Activated T-cell treated with anti-CD3 and anti-CD28 coated beads for 1 hour (primary cell): Measurements from ENCODE around the gene PIGZ.
"Not testable (repeated sequence)": the region's sequence is repeated elsewhere in the genome, so short reads cannot be mapped to it uniquely, and the experiment has no call there.

Source experiments
- DNase-seq: peaks from one replicate; pipeline ENCODE4 v3.0.0-alpha.2; 2020; ENCODE audit warnings: low read depth

The PIGZ gene

DNA sequence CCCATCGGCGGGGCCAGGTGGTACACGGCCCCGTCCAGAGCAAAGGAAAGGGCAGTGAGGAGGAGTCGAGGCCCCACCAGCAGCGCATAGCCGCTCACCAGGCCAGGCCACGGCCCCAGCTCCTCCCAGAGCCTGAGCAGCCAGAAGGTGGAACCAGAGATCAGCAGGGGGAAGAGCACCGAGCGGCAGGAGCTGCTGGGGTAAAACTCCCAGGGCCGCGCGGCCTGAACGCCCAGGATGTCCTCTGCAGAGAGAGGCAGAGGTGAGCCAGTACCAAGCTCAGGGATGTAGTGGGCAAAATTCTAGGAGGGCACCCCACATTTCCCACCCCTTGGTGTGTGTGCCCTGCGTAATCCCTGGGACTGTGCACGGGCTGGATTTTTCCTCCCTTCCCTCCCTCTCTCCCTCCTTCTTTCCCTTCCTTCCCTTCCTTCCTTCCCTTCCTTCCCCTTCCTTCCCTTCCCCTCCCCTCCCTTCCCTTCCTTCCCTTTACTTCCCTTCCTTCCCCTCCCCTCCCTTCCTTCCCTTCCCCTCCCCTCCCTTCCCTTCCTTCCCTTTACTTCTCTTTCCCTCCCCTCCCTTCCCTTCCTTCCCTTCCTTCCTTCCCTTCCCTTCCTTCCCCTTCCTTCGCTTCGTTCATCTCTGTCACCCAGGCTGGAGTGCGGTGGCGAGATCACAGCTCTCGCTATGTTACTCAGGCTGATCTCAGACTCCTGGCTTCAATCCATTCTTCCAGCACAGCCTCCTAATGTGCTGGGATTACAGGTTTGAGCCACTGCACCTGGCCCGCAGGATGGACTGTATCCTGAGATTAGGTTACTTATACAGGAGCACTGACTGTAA, 20.0 kb downstream of the PIGZ start:
- DNase-seq = no peak

DNA sequence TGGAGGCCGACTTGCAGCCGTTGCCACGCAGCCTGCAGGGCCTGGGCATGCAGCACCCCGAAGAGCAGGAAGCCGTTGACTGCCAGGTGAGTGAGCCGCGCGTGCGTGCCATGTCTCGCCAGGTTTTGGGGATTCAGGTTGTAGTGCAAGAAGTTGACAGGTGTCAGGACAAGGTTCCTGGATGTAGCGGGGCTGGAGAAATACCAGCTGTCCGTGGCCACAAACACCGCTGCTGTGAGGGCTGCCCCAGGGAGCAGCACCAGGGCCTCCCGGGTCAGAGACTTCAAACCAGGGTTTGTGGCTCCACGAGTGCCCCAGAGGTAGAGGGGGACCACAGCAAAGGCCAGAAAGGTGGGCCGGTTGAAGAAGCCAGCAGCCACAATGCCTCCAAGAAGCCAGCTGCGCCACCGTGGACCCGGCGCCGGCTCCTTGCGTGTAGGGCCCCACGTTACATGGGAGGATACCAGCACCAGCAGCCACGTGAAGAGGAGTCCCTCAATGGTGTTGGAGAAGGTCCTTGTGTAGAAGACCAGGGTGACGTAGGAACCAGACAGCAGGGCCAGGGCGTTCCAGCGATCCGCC, 20.7 kb downstream of the PIGZ start:
- DNase-seq = no peak

DNA sequence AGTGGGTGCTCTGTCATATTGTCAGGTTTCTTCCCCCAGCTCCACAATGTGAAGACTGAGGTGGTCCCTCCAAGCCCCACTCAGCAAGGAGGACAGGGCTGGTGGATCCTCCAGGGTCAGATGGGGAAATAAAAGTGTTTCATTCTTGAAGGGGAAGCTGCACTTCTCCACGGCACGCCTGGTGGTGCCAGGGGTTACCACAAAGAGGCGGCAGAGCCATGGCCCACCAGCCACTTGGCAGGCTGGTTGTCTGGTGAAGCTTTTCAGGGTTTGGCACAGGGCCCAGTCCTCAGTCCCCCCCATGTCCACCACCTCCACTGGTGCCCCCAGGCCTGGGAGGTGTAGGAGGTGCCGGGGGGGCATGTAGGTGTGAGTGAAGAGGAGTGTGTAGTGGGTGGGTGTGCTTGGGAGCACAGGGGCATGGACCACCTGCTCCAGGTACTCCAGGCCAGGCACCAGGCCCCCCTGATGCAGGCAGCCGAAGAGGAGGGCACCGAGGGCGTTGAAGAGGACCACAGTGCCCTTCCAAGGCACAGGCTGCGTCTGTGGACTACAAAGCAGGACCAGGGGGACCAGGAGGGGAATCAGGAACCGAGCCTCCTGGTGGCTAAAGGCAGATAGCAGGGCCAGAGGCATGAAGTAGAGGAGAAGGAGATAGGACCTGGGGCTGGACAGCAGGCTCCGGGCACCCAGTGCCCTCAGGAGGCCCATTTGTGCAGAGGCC, 21.3 kb downstream of the PIGZ start:
- no peak for DNase-seq

DNA sequence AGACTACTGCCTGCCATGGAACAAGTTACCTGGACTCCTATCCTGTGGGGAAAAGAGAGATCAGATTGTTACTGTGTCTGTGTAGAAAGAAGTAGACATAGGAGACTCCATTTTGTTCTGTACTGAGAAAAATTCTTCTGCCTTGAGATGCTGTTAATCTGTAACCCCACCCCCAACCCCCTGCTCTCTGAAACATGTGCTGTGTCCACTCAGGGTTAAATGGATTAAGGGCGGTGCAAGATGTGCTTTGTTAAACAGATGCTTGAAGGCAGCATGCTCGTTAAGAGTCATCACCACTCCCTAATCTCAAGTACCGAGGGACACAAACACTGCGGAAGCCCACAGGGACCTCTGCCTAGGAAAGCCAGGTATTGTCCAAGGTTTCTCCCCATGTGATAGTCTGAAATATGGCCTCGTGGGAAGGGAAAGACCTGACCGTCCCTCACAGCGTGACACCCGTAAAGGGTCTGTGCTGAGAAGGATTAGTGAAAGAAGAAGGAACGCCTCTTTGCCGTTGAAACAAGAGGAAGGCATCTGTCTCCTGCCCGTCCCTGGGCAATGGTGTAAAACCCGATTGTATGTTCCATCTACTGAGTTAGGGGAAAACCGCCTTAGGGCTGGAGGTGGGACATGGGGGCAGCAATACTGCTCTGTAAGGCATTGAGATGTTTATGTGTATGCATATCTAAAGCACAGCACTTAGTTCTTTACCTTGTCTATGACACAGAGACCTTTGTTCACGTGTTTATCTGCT, 24.4 kb downstream of the PIGZ start:
- DNase-seq = not testable (repeated sequence)

DNA sequence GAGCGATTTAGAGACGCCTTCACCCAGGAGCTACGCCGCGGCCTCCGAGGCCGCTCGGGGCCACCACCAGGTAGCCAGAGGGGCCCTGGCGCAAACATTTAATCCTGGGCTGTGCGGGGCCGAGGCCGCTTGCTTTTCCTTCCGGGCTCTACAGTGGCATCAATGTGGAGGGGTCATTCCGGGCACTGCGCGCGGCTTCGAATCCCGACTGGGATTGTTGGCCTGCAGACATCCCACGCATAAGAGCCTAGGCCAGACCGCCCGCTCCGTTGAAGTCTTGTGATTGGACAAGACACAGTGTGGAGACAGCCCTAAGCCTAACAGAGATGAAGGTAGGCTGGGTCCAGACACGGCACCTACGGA, 25.7 kb downstream of the PIGZ start:
- DNase-seq = no peak

DNA sequence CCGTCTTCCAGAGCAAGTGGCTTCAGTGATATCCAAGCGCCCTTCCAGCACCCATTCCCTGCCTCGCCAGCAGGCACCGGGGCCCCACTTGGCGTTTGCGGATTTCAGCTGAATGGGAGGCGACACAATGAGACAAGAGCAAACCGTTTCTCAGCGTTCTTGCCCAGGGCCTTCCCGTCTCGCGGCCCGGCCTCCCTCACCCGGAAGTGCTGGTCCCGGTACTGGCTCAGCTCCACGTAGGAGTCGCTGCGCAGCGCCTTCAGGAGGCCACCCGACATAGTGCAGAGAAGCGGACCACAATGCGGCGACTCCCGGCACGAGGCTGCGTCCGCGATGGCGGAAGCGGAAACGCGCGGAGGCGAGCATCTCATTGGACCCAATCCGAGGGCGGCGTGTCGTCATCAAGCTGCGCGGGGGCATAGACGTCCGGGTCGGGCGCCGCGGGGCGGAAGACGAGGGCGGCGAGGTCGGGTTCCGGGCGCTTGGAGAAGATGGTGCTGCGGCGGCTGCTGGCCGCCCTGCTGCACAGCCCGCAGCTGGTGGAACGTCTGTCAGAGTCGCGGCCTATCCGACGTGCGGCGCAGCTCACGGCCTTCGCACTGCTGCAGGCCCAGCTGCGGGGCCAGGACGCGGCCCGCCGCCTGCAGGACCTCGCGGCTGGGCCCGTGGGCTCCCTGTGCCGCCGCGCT, 26.3 kb downstream of the PIGZ start, which contains the start of gene NCBP2:
TSS of gene NCBP2 (minus strand) at position 303 of the 689 bp plus-strand sequence. CDS start at position 278, 25 bp downstream.
- peak; percentile 99 for DNase-seq

DNA sequence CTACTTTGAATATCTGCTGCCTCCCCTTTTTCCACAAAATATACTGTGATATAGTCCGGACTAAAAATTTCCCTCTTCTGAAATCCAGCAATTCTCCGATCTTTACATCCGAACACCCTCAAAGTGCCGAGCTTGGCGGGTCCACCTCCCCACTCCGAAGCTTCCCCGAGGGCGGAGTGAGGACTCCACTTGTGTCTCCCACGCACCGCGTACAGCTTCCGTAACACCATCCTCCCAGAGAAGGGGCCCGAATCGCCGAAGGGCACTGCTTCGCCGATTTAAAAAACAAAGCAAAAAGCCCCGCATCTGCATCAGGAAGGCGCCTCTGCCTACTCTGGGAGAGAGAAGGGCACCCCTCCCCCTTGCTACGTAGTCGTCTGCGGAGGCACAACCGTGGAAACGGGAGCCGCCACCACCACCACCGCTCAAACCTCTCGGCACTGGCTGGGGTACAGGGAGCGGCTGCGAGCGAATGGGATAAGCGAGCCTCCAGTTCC, 26.9 kb downstream of the PIGZ start:
- peak; percentile 40 for DNase-seq

DNA sequence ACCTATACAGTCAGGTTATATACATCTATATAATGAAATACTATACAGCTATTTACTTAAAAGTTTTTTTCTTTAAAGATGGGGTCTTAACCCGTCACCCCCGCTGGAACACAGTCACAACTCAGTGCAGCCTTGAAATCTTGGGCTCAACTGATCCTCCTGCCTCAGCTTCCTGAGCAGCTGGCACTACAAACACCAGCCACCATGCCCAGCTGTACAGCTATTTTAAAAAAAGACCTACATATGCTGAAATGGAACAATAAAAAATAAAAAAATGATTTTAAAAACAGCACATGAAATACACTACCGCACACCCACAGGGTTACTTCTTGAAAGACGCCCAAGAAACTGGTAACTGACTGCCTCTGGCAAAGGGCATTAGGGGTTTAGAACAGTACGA, 30.1 kb downstream of the PIGZ start:
- no peak for DNase-seq

DNA sequence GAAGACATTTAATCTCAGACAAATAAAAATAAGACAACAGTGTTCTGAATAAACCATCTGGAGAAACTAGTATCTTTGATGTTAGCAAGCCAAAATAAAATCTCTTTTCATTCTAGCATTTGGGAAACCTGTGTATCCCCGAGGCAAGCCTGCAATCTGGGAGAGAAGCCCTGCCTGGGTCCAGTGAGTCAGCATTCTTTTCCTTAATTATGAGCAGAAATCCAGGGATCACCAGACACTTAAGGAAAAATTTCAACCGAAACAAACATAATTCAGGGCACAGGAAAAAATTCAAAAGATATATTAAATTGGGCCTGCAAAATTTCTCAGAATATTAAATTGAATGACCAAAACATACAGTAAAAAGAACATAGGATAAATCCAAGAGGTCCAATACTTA, 30.5 kb downstream of the PIGZ start:
- no peak for DNase-seq

DNA sequence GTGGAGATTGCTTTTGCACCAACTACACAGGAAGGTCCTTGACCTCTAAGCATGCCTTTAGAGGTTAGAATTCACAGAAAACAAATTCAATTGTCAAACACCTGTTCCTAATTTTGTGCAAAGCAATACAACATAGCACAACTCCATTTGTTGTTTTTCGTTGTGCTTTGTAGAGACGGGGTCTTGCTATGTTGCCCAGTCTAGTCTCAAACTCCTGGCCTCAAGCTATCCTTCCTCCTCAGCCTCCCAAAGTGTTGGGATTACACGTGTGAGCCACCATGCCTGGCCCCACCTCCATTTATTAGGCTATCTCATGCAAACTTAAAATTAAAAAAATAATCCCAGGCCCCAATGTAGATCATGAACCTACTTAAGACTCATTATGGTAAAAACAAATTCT, 32.3 kb downstream of the PIGZ start:
- DNase-seq = no peak

DNA sequence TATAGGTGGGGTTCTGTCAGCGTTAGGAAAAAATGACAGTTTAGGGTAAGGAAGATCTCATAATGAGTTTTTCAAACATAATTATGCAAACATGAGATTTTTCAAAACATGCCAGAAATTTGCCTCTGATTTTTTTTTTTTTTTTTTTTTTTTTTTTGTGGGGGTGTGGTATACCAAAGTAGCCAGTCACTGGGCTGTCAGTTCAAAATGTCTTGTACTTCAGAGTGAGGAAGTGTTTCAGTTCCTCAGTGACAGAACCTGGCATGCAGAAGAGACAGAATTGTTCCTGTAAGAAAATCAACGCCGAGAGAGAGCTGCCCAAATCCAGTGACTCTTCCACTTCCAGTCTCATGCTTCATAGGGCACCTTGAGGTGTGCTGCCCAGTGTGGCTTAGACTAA, 36.0 kb downstream of the PIGZ start:
- DNase-seq = no peak

DNA sequence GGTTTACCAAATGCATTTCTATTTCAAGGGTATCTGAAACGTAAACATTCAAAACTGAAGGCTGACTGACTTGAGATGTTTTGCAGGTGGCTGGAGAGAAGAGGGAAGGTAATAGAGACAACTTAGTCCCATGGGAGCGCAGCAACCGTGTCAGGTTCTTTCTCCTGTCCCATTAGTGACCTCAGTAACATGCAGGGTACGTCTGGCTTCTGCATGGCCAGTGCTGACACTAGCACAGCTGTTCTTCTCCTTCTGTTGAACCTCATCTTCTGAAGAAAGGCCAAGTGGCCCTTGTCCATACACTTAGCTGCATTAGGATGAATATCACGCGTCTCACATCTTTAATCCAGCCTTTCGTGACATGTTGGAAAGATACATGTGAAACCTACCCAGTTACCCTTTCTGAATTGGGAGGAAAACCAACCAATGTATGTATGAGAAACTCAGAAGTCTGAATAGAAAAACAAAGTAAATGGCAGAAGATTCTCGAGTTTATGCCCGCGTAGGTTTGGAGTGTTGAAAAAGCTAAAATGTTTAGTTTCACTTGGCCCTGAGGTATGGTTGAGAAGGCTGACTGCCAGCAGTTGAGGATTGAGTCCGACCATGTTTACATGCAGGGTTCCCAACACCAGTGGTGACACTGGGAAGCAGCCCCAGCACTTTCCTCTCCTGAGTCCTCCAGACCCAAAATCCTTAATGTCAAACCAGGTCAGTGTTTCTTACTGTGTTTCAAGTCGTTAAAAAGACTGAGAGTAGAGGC, 36.6 kb downstream of the PIGZ start:
- no peak for DNase-seq

DNA sequence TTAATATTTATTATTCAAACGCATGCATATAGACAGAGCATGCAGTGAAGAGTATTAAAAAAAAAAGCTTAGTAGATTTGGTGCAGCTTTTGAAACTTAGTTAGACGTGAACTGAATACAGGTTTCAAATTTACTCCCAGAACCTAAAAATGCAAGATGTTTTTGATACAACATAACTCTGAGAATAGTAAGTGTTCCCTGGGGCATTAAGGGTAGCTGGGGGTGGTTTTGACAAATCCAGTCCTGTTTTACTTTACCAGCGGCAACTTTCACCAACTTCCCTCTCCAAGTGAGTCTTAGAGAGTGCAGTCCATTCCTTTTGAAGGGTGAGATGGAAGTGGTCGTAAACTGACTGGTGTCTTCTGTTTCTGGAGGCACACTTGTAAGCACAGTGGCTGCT, 37.5 kb downstream of the PIGZ start:
- DNase-seq = no peak

DNA sequence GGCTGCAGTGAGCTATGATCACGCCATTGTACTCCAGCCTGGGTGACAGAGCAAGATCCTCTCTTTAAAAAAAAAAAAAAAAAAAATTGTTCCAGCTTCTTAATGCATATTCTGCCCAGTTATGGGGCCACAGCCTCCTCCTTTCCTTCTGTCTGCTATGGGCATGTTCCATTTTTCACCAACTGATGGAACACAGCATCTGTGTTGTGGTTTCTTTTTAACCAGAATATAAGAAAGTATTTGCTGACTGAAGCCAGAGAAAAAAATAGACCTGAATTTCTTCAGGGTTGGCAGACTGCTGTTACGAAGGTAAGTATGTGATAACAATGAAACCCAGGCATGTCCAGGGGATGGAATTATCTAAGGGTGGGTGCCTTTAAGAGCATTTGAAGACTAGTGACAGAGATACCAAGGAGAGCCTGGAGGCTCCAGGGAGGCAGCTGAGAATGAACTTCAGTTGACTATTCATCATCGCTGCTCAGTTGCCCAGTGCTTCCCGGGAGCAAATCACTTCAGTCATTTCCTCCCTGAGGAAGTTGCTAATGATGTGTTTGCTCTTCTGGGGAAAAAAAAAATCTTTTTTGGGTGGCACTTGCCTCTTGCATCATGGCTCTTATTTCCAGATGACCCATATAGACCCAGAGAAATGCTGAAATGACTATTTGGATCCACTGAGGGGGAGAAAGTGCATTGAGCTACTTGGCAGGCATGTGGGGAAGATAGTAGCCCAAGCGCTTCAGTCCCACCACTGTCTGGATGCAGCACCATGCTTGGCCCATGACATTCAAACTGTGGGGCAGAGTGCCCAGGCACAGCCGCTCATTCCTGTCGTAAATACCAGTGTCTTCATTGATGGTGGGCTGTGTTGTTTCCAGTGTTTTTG, 40.8 kb downstream of the PIGZ start:
- DNase-seq = no peak

DNA sequence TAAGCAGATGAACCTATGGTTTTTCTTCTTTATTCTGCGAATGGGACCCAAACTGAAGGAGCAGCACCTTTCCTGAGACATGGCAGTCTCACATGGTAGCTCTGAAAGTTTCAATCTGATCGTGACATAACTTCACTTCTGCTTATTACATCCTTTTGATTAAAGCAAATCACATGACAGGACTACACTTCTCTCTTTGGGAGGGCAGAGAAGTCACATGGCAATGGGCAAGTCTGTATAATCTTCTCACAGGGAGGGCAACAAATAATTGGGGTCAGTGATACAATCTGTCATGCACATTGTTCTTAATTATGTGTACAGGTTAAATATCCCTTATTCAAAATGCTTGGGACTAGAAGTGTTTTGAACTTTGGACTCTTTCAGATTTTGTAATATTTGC, 47.9 kb downstream of the PIGZ start:
- no peak for DNase-seq

DNA sequence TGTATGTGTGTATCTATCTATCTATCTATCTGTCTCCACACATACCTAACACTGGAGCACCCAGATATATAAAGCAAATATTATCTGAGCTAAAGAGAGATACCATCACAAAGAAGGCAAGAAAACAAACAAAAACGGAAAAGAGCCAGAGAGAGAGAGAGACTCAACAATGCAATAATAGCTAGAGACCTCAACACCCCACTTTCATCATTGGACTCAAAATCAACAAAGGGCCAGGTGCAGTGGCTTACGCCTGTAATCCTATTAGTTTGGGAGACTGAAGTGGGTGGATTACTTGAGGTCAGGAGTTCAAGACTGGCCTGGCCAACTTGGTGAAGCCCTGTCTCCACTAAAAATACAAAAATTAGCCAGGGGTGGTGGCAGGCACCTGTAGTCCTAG, 49.7 kb downstream of the PIGZ start:
- no peak for DNase-seq

DNA sequence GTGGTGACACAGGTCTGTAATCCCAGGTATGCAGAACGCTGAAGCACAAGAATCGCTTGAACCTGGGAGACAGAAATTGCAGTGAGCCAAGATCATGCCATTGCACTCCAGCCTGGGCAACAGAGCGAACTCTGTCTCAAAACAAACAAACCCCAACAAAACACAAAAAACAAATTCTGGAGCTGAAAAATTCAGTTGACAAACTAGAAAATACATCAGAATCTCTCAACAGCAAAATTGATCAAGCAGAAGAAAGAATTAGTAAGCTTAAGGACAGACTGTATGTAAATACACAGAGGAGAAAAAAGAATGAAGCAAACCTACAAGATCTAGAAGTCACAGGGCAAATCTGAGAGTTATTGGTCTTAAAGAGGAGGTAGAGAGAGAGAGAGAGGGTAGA, 51.6 kb downstream of the PIGZ start:
- no peak for DNase-seq

DNA sequence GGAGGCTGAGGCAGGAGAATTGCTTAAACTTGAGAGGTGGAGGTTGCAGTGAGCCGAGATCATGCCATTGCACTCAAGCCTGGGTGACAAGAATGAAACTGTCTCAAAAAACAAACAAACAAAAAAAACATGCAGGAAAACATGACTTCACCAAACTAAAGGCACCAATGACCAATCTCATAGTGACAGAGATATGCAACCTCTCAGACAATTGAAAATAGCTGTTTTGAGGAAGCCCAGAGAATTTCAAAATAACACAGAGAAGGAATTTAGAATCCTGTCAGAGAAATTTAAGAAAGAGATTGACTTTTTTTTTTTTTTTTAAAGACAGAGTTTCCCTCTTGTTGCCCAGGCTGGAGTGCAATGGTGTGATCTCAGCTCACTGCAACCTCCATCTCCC, 52.4 kb downstream of the PIGZ start:
- no peak for DNase-seq

DNA sequence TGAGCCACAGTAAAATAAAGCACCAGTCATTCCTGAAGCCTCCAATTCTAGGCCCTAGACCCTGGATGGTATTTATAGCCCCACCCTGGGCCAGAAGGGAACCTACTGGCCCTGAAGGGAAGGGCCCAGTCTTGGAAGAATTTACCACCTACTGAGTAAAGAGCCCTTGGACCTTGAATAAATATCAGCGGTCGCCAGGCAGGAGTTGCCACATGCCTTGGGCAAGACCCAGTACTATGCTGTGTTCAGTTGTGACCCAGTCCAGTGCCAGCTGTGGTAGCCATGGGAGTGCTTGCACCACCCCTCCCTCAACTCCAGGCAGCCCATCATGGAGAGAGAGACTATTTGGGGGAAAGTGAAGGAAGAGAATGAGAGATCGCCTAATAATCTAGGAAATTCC, 53.3 kb downstream of the PIGZ start:
- DNase-seq = no peak

DNA sequence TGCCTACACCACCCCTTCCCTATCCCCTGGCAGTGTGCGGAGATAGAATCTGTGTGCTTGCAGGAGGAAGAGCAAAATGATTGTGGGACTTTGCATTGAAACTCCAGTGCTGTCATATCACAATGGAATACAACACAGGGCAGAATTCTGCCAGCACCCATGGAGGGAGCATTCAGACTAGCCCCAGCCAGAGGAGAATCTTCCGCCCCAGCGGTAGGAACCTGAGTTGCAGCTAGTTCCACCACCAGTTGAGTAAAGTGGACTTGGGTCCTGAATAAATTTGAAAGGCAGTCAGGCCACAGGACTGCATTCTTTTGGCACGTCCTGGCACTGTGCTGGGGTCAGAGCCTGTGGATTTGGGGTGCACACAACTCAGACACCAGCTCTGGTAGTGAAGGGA, 53.8 kb downstream of the PIGZ start:
- DNase-seq = no peak
